Coronary artery (tissue), 2 donors: Measurements from ENCODE around the gene G0S2.

Experiments used
- DNase-seq: peaks from one replicate; pipeline ENCODE4 v3.0.0-alpha.2; 2017; ENCODE audit warnings: low spot score
- H3K27ac ChIP-seq, 2 donors: fragments of 200-600 bp; sonication (generic); one replicate each; pipeline ENCODE4 v1.5.1; 2016 to 2019
- H3K4me3 ChIP-seq: fragments of 200-600 bp; sonication (generic); 2 replicates; pipeline ENCODE4 v1.5.1; 2016; ENCODE audit warnings: mild to moderate bottlenecking, moderate library complexity
- CTCF ChIP-seq: fragments of 200-600 bp; sonication (generic); IDR thresholded peaks from one replicate; pipeline ENCODE4 v1.5.1; 2019; ENCODE audit warnings: antibody characterized with exemption

The G0S2 gene

GRCh38 chr1:209629621-209630382 lies 45.4 kb upstream of the G0S2 start:
- no peak for DNase-seq
- Histone ChIP-seq H3K4me3 (no peak overlapping the region), H3K27ac (no peak overlapping the region)
- no peak for TF ChIP-seq CTCF

- H3K4me3 ChIP-seq = no peak overlapping the region
- no peak for DNase-seq
- no peak for TF ChIP-seq CTCF
- H3K27ac ChIP-seq = no peak overlapping the region
These were observed 44.6 kb upstream of the G0S2 start for GRCh38 chr1:209630383-209631225.

- TF ChIP-seq CTCF = no peak
- Histone ChIP-seq H3K27ac (no peak overlapping the region), H3K4me3 (no peak overlapping the region)
- no peak for DNase-seq
These were observed 41.7 kb upstream of the G0S2 start for GRCh38 chr1:209633335-209633997.

- no peak for TF ChIP-seq CTCF
- no peak overlapping the region for H3K4me3 ChIP-seq
- DNase-seq = no peak
- no peak overlapping the region for H3K27ac ChIP-seq
These were observed 41.0 kb upstream of the G0S2 start for GRCh38 chr1:209634005-209634737.

- no peak for DNase-seq
- no peak for TF ChIP-seq CTCF
- Histone ChIP-seq H3K27ac (no peak overlapping the region), H3K4me3 (no peak overlapping the region)
These were observed 39.4 kb upstream of the G0S2 start for GRCh38 chr1:209635850-209636249.

- Histone ChIP-seq H3K4me3 (no peak overlapping the region), H3K27ac (peak overlapping the region; percentile 76 to 88)
- no peak for TF ChIP-seq CTCF
- peak; percentile 86 for DNase-seq
These were observed 33.4 kb upstream of the G0S2 start for GRCh38 chr1:209641832-209642172.
